Measurements from ENCODE around the gene EHF. TPM values are rescaled to one million over a fixed set of nuclear protein-coding genes. Genes with fewer than 3 reads are reported as not detected.
A peak's percentile ranks its signal among the peaks of the same experiment; 100 is the strongest.

EHF gene
- total and polyA plus RNA-seq, 9 of the 15 experiments (the other 6 are each of a cell fraction or from before 2014, with no cell fraction given) = 0.04 to 0.54 (median 0.37) TPM

- TF ChIP-seq BCLAF1 (IDR thresholded peaks at IDR 0.05; ENCODE audit: borderline replicate concordance in 1 of 2, control insufficient read depth in 1 of 2, low read depth in 2 of 2, low read length in 1 of 2) (no peak), ZNF347 (CRISPR knock-in tag; IDR thresholded peaks at IDR 0.05; ENCODE audit: low read depth) (no peak), ZNF263 (CRISPR knock-in tag; IDR thresholded peaks at IDR 0.05; ENCODE audit: borderline replicate concordance) (no peak), ZNF445 (CRISPR knock-in tag; IDR thresholded peaks at IDR 0.05; ENCODE audit: low read depth) (no peak), POLR3G (IDR thresholded peaks at IDR 0.05; ENCODE audit: extremely low read depth, insufficient read length, insufficient replicate concordance) (no peak), ZBTB7A (IDR thresholded peaks at IDR 0.05; ENCODE audit: borderline replicate concordance, control insufficient read depth, low read depth, low read length) (peak; percentile 55; the same call in 1 of the 2 replicates), NRF1 (conservative IDR thresholded peaks at IDR 0.05 in 1 of 2, IDR thresholded peaks at IDR 0.05 in 1 of 2) (0 out of 4 replicates have a peak, but pooled peaks have one; percentile 19 to 27), THRAP3 (IDR thresholded peaks at IDR 0.05; ENCODE audit: borderline replicate concordance) (no peak), ARID3A (IDR thresholded peaks at IDR 0.05; ENCODE audit: borderline replicate concordance, low read depth, low read length) (peak; percentile 87; the same call in 1 of the 2 replicates), FIP1L1 (IDR thresholded peaks at IDR 0.05; ENCODE audit: low read depth, low read length, poor library complexity, severe bottlenecking) (no peak), TOE1 (IDR thresholded peaks at IDR 0.05; ENCODE audit: borderline replicate concordance) (peak; percentile 73; the same call in 1 of the 2 replicates), TOE1 (CRISPR knock-in tag; IDR thresholded peaks at IDR 0.05; ENCODE audit: borderline replicate concordance, low read depth) (no peak), ZNF224 (CRISPR knock-in tag; IDR thresholded peaks at IDR 0.05) (no peak), CUX1 (CRISPR knock-in tag; IDR thresholded peaks at IDR 0.05) (no peak), ZFP36 (IDR thresholded peaks at IDR 0.05; ENCODE audit: low read depth, low read length, partially characterized antibody) (peak; percentile 58)
These were observed 17.5 kb upstream of the EHF start (continued) for GRCh38 chr11:34603129-34604001.

Data from K562 (cell line).